Ascending aorta (tissue), 2 donors: ENCODE data around the gene RAB40B. TPM values are rescaled to one million over a fixed set of nuclear protein-coding genes. Genes with fewer than 3 reads are reported as not detected.

Source experiments
- DNase-seq, 2 donors: peaks; one replicate each; pipeline ENCODE4 v3.0.0-alpha.2; 2019; ENCODE audit warnings: low spot score in 2 of 2
- H3K27ac ChIP-seq, 2 donors: fragments of 200-600 bp; sonication (generic); one replicate each; pipeline ENCODE4 v1.5.1; 2016 to 2017; ENCODE audit warnings: mild to moderate bottlenecking in 1 of 2
- H3K27me3 ChIP-seq: fragments of 200-600 bp; sonication (generic); one replicate; pipeline ENCODE4 v1.5.1; 2017
- H3K36me3 ChIP-seq, 2 donors: fragments of 200-600 bp; sonication (generic); one replicate each; pipeline ENCODE4 v1.5.1; 2016
- H3K4me1 ChIP-seq, 2 donors: fragments of 200-600 bp; sonication (generic); one replicate each; pipeline ENCODE4 v1.5.1; 2016 to 2017; ENCODE audit warnings: mild to moderate bottlenecking in 1 of 2
- H3K4me3 ChIP-seq, 2 donors: fragments of 200-600 bp; sonication (generic); one replicate each; pipeline ENCODE4 v1.5.1; 2016 to 2017; ENCODE audit warnings: mild to moderate bottlenecking in 1 of 2
- H3K9me3 ChIP-seq, 2 donors: fragments of 200-600 bp; sonication (generic); one replicate each; pipeline ENCODE4 v1.5.1; 2016
- intact Hi-C: fragments of 100-400 bp; cut with DNase I; formaldehyde crosslinking; loops from one replicate; pipeline ENCODE4 v1.15.1; 2023
- total RNA-seq: library from RNA; depleted of rRNA; stranded (reverse); fragments of >200 nt; gene quantifications from one replicate; pipeline ENCODE4 v1.1.0, GENCODE V29; 2016
- TF ChIP-seq, protein P1 (sequence below), 3 experiments: fragments of 200-600 bp in 2 of 3; fragments of 450-650 bp in 1 of 3; sonication (generic) in 2 of 3; IDR thresholded peaks; one replicate each; pipeline ENCODE4 v1.5.1; 2016 to 2019; ENCODE audit warnings: antibody characterized with exemption in 3 of 3, mild to moderate bottlenecking in 1 of 3, moderate library complexity in 1 of 3

Gene RAB40B
- total RNA-seq, 1 donor from 2014 or later = 9.4 TPM

DNA sequence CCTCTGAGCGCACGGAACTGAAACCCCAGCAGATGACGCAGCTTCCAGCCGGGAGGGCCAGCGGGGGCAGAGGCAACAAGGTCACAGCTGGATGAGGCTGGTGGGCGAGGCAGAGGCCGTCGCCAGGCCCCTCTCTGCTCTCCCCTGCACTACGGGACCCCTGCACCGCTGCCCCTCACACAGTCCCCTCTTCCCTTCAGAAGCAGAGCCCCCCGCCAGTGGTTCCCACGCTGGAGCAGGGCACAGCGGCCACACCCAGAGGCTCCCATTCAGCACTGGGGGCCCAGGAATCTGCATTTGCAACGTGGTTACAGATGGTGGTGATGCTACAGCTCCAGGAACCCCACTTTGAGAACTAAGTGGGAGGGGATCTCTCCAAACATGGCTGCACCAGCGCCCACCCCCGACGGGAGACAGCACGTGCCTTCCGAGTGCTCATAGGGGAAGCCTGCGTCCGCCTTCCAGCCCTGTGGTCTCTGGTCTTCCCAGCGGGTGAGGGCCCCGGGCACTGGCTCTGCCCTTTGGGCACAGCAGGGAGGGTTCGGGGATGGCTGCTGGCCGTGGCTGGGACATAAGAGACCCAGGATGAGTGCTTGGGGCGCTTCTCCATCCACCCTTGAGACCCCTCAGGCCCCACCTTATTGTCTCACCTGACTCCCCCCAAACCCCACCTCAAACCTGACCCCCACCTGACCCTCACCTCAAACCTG, 4.7 kb upstream of the RAB40B start:
- no peaks in the 10 kb centered on the region for H3K9me3 ChIP-seq
- H3K27ac ChIP-seq = no peak overlapping the region
- DNase-seq = no peak
- peaks cover 2 to 4% of the 10 kb centered on the region in 2 donors for H3K4me1 ChIP-seq
- TF ChIP-seq, protein P1, sequence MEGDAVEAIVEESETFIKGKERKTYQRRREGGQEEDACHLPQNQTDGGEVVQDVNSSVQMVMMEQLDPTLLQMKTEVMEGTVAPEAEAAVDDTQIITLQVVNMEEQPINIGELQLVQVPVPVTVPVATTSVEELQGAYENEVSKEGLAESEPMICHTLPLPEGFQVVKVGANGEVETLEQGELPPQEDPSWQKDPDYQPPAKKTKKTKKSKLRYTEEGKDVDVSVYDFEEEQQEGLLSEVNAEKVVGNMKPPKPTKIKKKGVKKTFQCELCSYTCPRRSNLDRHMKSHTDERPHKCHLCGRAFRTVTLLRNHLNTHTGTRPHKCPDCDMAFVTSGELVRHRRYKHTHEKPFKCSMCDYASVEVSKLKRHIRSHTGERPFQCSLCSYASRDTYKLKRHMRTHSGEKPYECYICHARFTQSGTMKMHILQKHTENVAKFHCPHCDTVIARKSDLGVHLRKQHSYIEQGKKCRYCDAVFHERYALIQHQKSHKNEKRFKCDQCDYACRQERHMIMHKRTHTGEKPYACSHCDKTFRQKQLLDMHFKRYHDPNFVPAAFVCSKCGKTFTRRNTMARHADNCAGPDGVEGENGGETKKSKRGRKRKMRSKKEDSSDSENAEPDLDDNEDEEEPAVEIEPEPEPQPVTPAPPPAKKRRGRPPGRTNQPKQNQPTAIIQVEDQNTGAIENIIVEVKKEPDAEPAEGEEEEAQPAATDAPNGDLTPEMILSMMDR (IDR thresholded peaks at IDR 0.05) = no peak
- no peaks in the 10 kb centered on the region for H3K27me3 ChIP-seq
- no peaks in the 10 kb centered on the region for H3K36me3 ChIP-seq
- no peak overlapping the region for H3K4me3 ChIP-seq
- intact Hi-C loops = no loop called here

- H3K27ac ChIP-seq = no peak overlapping the region
- H3K36me3 ChIP-seq = no peaks in the 10 kb centered on the region
- intact Hi-C loops = no loop called here
- H3K4me3 ChIP-seq = no peak overlapping the region
- TF ChIP-seq, protein P1 (IDR thresholded peaks at IDR 0.05) = no peak
- DNase-seq = no peak
- peaks cover 4 to 9% of the 10 kb centered on the region in 2 donors for H3K4me1 ChIP-seq
- H3K27me3 ChIP-seq = no peaks in the 10 kb centered on the region
- H3K9me3 ChIP-seq = no peaks in the 10 kb centered on the region
Observed at GRCh38 chr17:82702231-82702927, 3.9 kb upstream of the RAB40B start.

- DNase-seq = no peak
- Histone ChIP-seq H3K27ac (no peak overlapping the region), H3K4me3 (peak overlapping the region in 1 of 2 donors; percentile 99), H3K9me3 (peaks cover 0 to 3% of the 10 kb centered on the region in 2 donors), H3K36me3 (no peaks in the 10 kb centered on the region), H3K4me1 (peaks cover 10 to 11% of the 10 kb centered on the region in 2 donors), H3K27me3 (no peaks in the 10 kb centered on the region)
- intact Hi-C loops = loop anchor here (2.0 kb wide), 2 partner anchors 31 to 53 kb away; partner anchors contain the start of gene TBCD
- TF ChIP-seq, protein P1 (IDR thresholded peaks at IDR 0.05) = no peak
Observed at GRCh38 chr17:82699551-82699950, 1.1 kb upstream of the RAB40B start.

GRCh38 chr17:82698974-82699442, 510 bp upstream of the RAB40B start:
- Histone ChIP-seq H3K36me3 (no peaks in the 10 kb centered on the region), H3K4me3 (peak overlapping the region; percentile 71 to 99), H3K27me3 (no peaks in the 10 kb centered on the region), H3K4me1 (peaks cover 10 to 11% of the 10 kb centered on the region in 2 donors), H3K27ac (peak overlapping the region in 1 of 2 donors; percentile 65), H3K9me3 (peaks cover 0 to 7% of the 10 kb centered on the region in 2 donors)
- TF ChIP-seq, protein P1 (IDR thresholded peaks at IDR 0.05) = no peak
- intact Hi-C loops = loop anchor here (1.0 to 2.0 kb wide), 4 partner anchors 17 to 54 kb away; partner anchors contain the start of genes FN3KRP, TBCD and WDR45B
- DNase-seq = no peak

DNA sequence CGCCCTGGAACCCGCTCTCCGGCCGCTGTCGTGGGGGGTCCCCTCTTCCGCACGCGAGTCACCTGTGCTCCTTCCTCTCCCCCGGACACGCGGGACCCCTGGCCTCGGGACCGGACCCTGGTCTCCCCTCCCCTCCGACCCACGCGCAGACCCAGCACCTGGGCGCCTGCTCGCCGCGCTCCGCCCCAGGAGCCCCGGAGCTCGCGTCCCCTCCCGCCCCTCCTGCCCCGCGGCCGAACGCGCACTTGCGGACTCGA, 762 bp downstream of the RAB40B start:
- Histone ChIP-seq H3K4me1 (peaks cover 10 to 11% of the 10 kb centered on the region in 2 donors), H3K36me3 (no peaks in the 10 kb centered on the region), H3K27me3 (no peaks in the 10 kb centered on the region), H3K27ac (no peak overlapping the region), H3K9me3 (peaks cover 0 to 7% of the 10 kb centered on the region in 2 donors), H3K4me3 (peak overlapping the region; percentile 71 to 99)
- TF ChIP-seq, protein P1 (IDR thresholded peaks at IDR 0.05) = no peak
- intact Hi-C loops = loop anchor here (1.0 to 2.0 kb wide), 4 partner anchors 19 to 55 kb away; partner anchors contain the start of genes FN3KRP, TBCD and WDR45B
- no peak for DNase-seq
